ENCODE measurements around the gene FGR. TPM values are rescaled to one million over a fixed set of nuclear protein-coding genes. Genes with fewer than 3 reads are reported as not detected.
"Not testable (repeated sequence)": the region's sequence is repeated elsewhere in the genome, so short reads cannot be mapped to it uniquely, and the experiment has no call there.

FGR gene
- polyA plus RNA-seq, 3 donors from 2014 or later, result 350 to 654 (median 572) TPM

- Mint-ChIP-seq H3K27me3 (ENCODE audit: low read depth in 3 of 3) (peaks cover 4 to 20% (median 8%) of the 10 kb centered on the region in 3 donors), H3K4me1 (peaks cover 36 to 46% of the 10 kb centered on the region in 2 donors), H3K9me3 (no peaks in the 10 kb centered on the region), H3K27ac (peak overlapping the region in 2 of 6 donors; percentile 12 to 36), H3K4me3 (no peak overlapping the region), H3K36me3 (no peaks in the 10 kb centered on the region)
- no peak for DNase-seq
These were observed 3.8 kb upstream of the FGR start for GRCh38 chr1:27638805-27639204.

DNA sequence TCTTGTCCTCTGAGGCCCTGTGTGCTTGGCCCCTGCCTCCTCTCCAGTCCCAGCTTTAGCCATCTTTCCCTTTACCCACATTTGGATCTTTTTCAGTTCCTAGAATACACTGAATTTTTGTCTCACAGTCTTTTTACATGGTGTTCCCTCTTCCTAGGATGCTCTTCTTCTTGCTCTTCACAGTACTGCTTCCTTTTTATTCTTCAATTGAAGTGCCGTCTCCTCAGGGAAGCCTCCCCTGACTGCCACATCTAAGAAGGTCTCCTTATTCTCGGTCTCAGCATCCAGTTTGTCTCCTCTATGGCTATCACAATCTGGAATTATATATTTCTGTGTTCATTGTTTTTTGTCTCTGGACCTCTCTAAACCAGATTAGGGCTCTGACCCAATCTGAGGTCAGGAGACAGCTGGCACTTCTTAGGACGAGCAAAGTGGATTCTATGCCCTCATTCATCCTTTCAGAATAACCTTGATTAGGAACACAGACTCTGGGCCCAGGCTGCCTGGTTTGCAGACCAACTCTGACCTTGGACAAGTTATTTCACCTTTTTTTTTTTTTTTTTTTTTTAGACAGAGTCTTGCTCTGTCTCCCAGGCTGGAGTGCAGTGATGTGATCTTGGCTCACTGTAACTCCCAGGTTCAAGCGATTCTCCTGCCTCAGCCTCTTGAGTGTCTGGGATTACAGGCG is 3.2 kb upstream of the FGR start:
- H3K4me1 Mint-ChIP-seq, result peaks cover 36 to 46% of the 10 kb centered on the region in 2 donors
- H3K4me3 Mint-ChIP-seq, result no peak overlapping the region
- peak overlapping the region; percentile 25 to 92 (median 65) for H3K27ac Mint-ChIP-seq
- no peaks in the 10 kb centered on the region for H3K36me3 Mint-ChIP-seq
- H3K27me3 Mint-ChIP-seq (ENCODE audit: low read depth in 3 of 3), result peaks cover 4 to 22% (median 9%) of the 10 kb centered on the region in 3 donors
- no peaks in the 10 kb centered on the region for H3K9me3 Mint-ChIP-seq
- no peak for DNase-seq

- Mint-ChIP-seq H3K27ac (peak overlapping the region; percentile 71 to 97 (median 92)), H3K4me1 (peaks cover 62 to 72% of the 10 kb centered on the region in 2 donors), H3K9me3 (no peaks in the 10 kb centered on the region), H3K4me3 (peak overlapping the region; percentile 68 to 89 (median 76)), H3K36me3 (no peaks in the 10 kb centered on the region), H3K27me3 (ENCODE audit: low read depth in 3 of 3) (peaks cover 4 to 27% (median 9%) of the 10 kb centered on the region in 3 donors)
- DNase-seq, result no peak
These were observed 584 bp upstream of the FGR start for GRCh38 chr1:27635396-27636142.

DNA sequence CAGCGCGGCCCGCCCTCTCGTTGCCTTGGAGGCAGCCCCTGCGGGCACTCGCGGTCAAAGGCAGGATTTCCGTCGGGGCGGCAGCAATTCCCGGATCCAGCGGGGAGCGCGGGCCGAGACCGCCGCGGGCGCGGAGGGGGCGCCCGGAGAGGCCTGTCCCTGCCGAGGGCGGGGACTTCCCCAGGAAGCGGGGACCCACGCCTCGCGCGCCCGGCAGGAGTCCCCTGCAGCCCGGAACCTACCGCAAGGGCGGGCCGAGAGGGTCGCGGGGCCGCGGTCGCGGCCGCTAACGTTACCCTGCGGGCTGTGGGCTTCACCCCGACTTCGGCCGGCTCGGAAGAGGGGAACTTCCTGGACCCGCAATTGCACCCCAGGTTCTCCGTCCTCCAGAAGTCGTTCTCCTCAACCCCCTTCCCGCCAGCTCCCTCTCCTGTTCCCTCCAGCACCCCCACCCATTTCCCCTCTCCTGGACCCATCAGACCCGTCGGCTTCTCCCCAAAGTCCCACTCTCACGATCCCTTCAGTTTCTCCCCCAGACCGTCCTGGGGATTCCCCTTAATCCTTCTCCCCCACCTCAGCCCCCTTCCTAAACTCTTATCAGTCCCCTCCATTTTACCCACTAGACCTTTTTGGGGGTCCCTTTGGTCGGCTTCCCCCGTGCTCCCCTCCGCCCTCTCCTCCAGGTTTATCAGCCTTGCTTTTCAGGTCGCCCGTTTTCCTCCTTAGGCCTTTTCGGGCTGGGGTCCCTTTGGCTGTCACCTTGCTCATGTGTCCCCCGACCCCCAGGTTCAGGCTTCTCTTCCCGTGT is 604 bp downstream of the FGR start:
- Mint-ChIP-seq H3K4me3 (peak overlapping the region; percentile 81 to 89 (median 86)), H3K9me3 (no peaks in the 10 kb centered on the region), H3K36me3 (no peaks in the 10 kb centered on the region), H3K27me3 (ENCODE audit: low read depth in 3 of 3) (peaks cover 7 to 25% (median 9%) of the 10 kb centered on the region in 3 donors), H3K4me1 (peaks cover 74 to 84% of the 10 kb centered on the region in 2 donors), H3K27ac (peak overlapping the region; percentile 86 to 96 (median 93))
- DNase-seq, result peak; percentile 73 to 78 (median 74)

DNA sequence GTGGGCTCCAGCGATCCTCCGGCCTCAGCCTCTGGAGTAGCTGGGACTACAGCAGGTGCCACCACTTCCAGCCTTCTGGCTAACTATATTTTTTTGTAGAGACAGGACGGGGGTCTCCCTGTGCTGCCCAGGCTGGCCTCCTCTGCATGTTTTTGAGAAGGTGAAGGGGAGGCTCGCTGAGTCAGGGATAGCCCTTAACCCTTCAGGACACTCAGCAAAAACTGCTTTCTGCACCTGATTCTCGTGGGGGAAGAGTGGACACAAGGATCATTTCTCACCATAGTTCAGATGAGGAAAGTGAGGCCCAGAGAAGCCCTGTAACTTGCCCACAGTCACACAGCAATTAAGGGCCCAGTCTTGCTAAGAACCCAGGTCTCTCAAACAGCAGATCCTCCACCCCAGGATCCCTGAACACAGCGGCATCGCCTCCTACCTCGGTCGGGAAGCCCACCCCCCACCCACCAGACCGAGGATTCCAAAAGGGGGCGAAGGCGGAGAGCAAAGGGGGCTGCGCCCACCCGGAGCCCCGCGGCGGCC is 1.3 kb downstream of the FGR start:
- Mint-ChIP-seq H3K27me3 (ENCODE audit: low read depth in 3 of 3) (peaks cover 8 to 25% (median 9%) of the 10 kb centered on the region in 3 donors), H3K4me1 (peaks cover 76 to 91% of the 10 kb centered on the region in 2 donors), H3K27ac (peak overlapping the region; percentile 87 to 98 (median 95))

DNA sequence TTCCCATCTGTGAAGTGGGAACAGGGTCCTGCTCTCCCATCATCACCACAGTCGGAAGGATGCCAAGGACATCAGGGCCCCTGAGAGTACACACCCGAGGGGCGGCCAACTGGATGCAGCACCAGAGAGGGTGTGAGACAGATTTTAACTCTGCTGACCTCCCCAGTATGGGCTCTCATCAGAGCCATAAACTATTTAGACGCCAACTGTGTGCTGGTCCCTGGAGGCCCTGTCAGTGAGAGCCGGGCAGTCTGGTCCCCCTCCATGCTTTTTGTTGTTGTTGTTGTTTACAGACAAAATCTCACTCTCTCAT is 1.7 kb downstream of the FGR start:
- peaks cover 9 to 25% (median 10%) of the 10 kb centered on the region in 3 donors for H3K27me3 Mint-ChIP-seq (ENCODE audit: low read depth in 3 of 3)
- no peak for DNase-seq
- H3K4me3 Mint-ChIP-seq, result peak overlapping the region; percentile 79 to 86 (median 83)
- peak overlapping the region; percentile 87 to 98 (median 95) for H3K27ac Mint-ChIP-seq
- no peaks in the 10 kb centered on the region for H3K36me3 Mint-ChIP-seq
- no peaks in the 10 kb centered on the region for H3K9me3 Mint-ChIP-seq
- H3K4me1 Mint-ChIP-seq, result peaks cover 80 to 94% of the 10 kb centered on the region in 2 donors

More for the DNA sequence above, 1.3 kb downstream of the FGR start:
- Mint-ChIP-seq H3K9me3 (no peaks in the 10 kb centered on the region), H3K4me3 (peak overlapping the region; percentile 79 to 86 (median 83)), H3K36me3 (no peaks in the 10 kb centered on the region)
- no peak for DNase-seq

- DNase-seq, result peak; percentile 56 to 64 (median 63)
- Mint-ChIP-seq H3K4me3 (peak overlapping the region; percentile 79 to 86 (median 83)), H3K27ac (peak overlapping the region; percentile 87 to 98 (median 95)), H3K27me3 (ENCODE audit: low read depth in 3 of 3) (peaks cover 9 to 23% (median 10%) of the 10 kb centered on the region in 3 donors), H3K9me3 (no peaks in the 10 kb centered on the region), H3K36me3 (no peaks in the 10 kb centered on the region), H3K4me1 (peaks cover 84 to 91% of the 10 kb centered on the region in 2 donors)
These were observed 2.3 kb downstream of the FGR start for GRCh38 chr1:27632387-27633297.

GRCh38 chr1:27630859-27631491 is 4.0 kb downstream of the FGR start:
- H3K36me3 Mint-ChIP-seq, result peaks cover 0 to 3% (median 3%) of the 10 kb centered on the region in 3 donors
- H3K4me1 Mint-ChIP-seq, result peaks cover 85 to 91% of the 10 kb centered on the region in 2 donors
- H3K4me3 Mint-ChIP-seq, result peak overlapping the region; percentile 78 to 86 (median 80)
- H3K27me3 Mint-ChIP-seq (ENCODE audit: low read depth in 3 of 3), result peaks cover 5 to 14% (median 10%) of the 10 kb centered on the region in 3 donors
- H3K9me3 Mint-ChIP-seq, result no peaks in the 10 kb centered on the region
- peak overlapping the region; percentile 87 to 98 (median 95) for H3K27ac Mint-ChIP-seq
- DNase-seq, result no peak

- H3K27me3 Mint-ChIP-seq (ENCODE audit: low read depth in 3 of 3), result peaks cover under 1 to 7% (median 6%) of the 10 kb centered on the region in 3 donors
- DNase-seq, result no peak
- H3K27ac Mint-ChIP-seq, result peak overlapping the region; percentile 77 to 98 (median 88)
- peaks cover 73 to 75% of the 10 kb centered on the region in 2 donors for H3K4me1 Mint-ChIP-seq
- H3K36me3 Mint-ChIP-seq, result peaks cover 0 to 3% (median 3%) of the 10 kb centered on the region in 3 donors
- peak overlapping the region; percentile 7 to 69 (median 56) for H3K4me3 Mint-ChIP-seq
- H3K9me3 Mint-ChIP-seq, result no peaks in the 10 kb centered on the region
These were observed 6.3 kb downstream of the FGR start for GRCh38 chr1:27628712-27629111.

GRCh38 chr1:27627733-27628132 is 7.3 kb downstream of the FGR start:
- not testable (repeated sequence) for H3K27me3 Mint-ChIP-seq (ENCODE audit: low read depth in 3 of 3); H3K36me3 Mint-ChIP-seq; DNase-seq; H3K4me3 Mint-ChIP-seq; H3K9me3 Mint-ChIP-seq
- Mint-ChIP-seq H3K27ac (peak overlapping the region in 2 of 6 donors; percentile 13 to 49), H3K4me1 (peaks cover 63 to 65% of the 10 kb centered on the region in 2 donors)

- peak; percentile 67 to 69 (median 69) for DNase-seq
These were observed 7.9 kb downstream of the FGR start for GRCh38 chr1:27627061-27627460.

More at GRCh38 chr1:27627061-27627460, 7.9 kb downstream of the FGR start:
- Mint-ChIP-seq H3K9me3 (no peaks in the 10 kb centered on the region), H3K4me3 (no peak overlapping the region), H3K36me3 (peaks cover 3 to 11% (median 6%) of the 10 kb centered on the region in 3 donors), H3K4me1 (peaks cover 58 to 59% of the 10 kb centered on the region in 2 donors), H3K27ac (no peak overlapping the region), H3K27me3 (ENCODE audit: low read depth in 3 of 3) (peaks cover 0 to 5% (median 3%) of the 10 kb centered on the region in 3 donors)

Data from immature natural killer cell (primary cell).